GM23338 (cell line): ENCODE results near the gene LRRC42. TPM values are rescaled to one million over a fixed set of nuclear protein-coding genes. Genes with fewer than 3 reads are reported as not detected.

Experiments used
- ATAC-seq: fragments of 200-7000 bp; cut with Tn5 transposase; 3 replicates; pipeline ENCODE4 v1.9.1; 2020
- DNase-seq: peaks from one replicate; pipeline ENCODE4 v3.0.0-alpha.2; 2015; ENCODE audit warnings: low spot score
- H2AFZ ChIP-seq: fragments of 200-600 bp; sonication (generic); 2 replicates; pipeline ENCODE4 v1.8.0; 2016; ENCODE audit warnings: antibody characterized with exemption, mild to moderate bottlenecking, moderate library complexity
- H3F3A ChIP-seq: fragments of 200-600 bp; sonication (generic); replicated peaks from 2 replicates; pipeline ENCODE4 v1.8.0; 2017; ENCODE audit warnings: antibody characterized with exemption, mixed run types, low read depth
- H3K27ac ChIP-seq: fragments of 200-600 bp; sonication (generic); 2 replicates; pipeline ENCODE4 v1.6.1; 2016; ENCODE audit warnings: low read depth
- H3K27me3 ChIP-seq: fragments of 200-600 bp; sonication (generic); 2 replicates; pipeline ENCODE4 v1.8.0; 2016; ENCODE audit warnings: mild to moderate bottlenecking, mixed run types, moderate library complexity; ENCODE audit not compliant: insufficient read depth
- H3K36me3 ChIP-seq: fragments of 200-600 bp; sonication (generic); 2 replicates; pipeline ENCODE4 v1.8.0; 2016; ENCODE audit warnings: mild to moderate bottlenecking; ENCODE audit not compliant: insufficient read depth
- H3K4me1 ChIP-seq: fragments of 200-600 bp; sonication (generic); 2 replicates; pipeline ENCODE4 v1.8.0; 2016; ENCODE audit warnings: mild to moderate bottlenecking, moderate library complexity; ENCODE audit not compliant: insufficient read depth
- H3K4me2 ChIP-seq: fragments of 200-600 bp; sonication (generic); 2 replicates; pipeline ENCODE4 v1.7.1; 2017; ENCODE audit warnings: mixed run types
- H3K4me3 ChIP-seq: fragments of 200-600 bp; sonication (generic); 2 replicates; pipeline ENCODE4 v1.6.1; 2016; ENCODE audit warnings: mixed run types
- H3K79me2 ChIP-seq: fragments of 200-600 bp; sonication (generic); replicated peaks from 2 replicates; pipeline ENCODE4 v1.8.0; 2017; ENCODE audit warnings: mild to moderate bottlenecking; ENCODE audit not compliant: insufficient read depth
- H3K9me2 ChIP-seq: fragments of 200-600 bp; sonication (generic); 2 replicates; pipeline ENCODE4 v1.8.0; 2017; ENCODE audit not compliant: insufficient read depth
- H4K20me1 ChIP-seq: fragments of 200-600 bp; sonication (generic); replicated peaks from 2 replicates; pipeline ENCODE4 v1.8.0; 2017; ENCODE audit warnings: mild to moderate bottlenecking; ENCODE audit not compliant: insufficient read depth
- H3K27ac Mint-ChIP-seq: 2 replicates; pipeline ENCODE4 v1.8.0; 2020; ENCODE audit warnings: inconsistent platforms, mild to moderate bottlenecking, moderate library complexity, mixed read lengths
- H3K27me3 Mint-ChIP-seq: 3 replicates; pipeline ENCODE4 v1.8.0; 2022; ENCODE audit warnings: low read depth, mild to moderate bottlenecking, moderate library complexity, mixed read lengths, inconsistent platforms; ENCODE audit not compliant: insufficient read depth, poor library complexity
- H3K36me3 Mint-ChIP-seq: 3 replicates; pipeline ENCODE4 v1.8.0; 2021; ENCODE audit warnings: low read depth, mild to moderate bottlenecking, inconsistent platforms, moderate library complexity, mixed read lengths
- H3K4me1 Mint-ChIP-seq: 3 replicates; pipeline ENCODE4 v1.8.0; 2020; ENCODE audit warnings: mild to moderate bottlenecking, inconsistent platforms, mixed read lengths
- H3K4me3 Mint-ChIP-seq: 3 replicates; pipeline ENCODE4 v1.8.0; 2021; ENCODE audit warnings: moderate library complexity, mild to moderate bottlenecking, inconsistent platforms, mixed read lengths
- H3K9me3 Mint-ChIP-seq: 3 replicates; pipeline ENCODE4 v1.8.0; 2020; ENCODE audit warnings: moderate library complexity, mild to moderate bottlenecking, inconsistent platforms, mixed read lengths
- CREB1 ChIP-seq: fragments of 250-450 bp; sonication (Bioruptor Pico); IDR thresholded peaks from 2 replicates; pipeline ENCODE4 v1.5.0; 2020; ENCODE audit warnings: low read depth, mild to moderate bottlenecking, moderate library complexity
- EZH2phosphoT487 ChIP-seq: fragments of 200-600 bp; sonication (generic); IDR thresholded peaks from one replicate; pipeline ENCODE4 v1.8.1; 2018; ENCODE audit warnings: antibody characterized with exemption; ENCODE audit not compliant: unreplicated experiment
- JUNB ChIP-seq: IDR thresholded peaks from one replicate; pipeline ENCODE4 v1.6.1; 2016; ENCODE audit warnings: antibody characterized with exemption; ENCODE audit not compliant: unreplicated experiment
- NANOG ChIP-seq: IDR thresholded peaks from 2 replicates; pipeline ENCODE4 v1.6.1; 2016; ENCODE audit warnings: antibody characterized with exemption, borderline replicate concordance
- POLR2AphosphoS5 ChIP-seq: IDR thresholded peaks from 2 replicates; pipeline ENCODE4 v1.6.1; 2016; ENCODE audit warnings: antibody characterized with exemption, low read depth
- REST ChIP-seq: IDR thresholded peaks from one replicate; pipeline ENCODE4 v1.6.1; 2018; ENCODE audit warnings: antibody characterized with exemption; ENCODE audit not compliant: unreplicated experiment
- STAT1 ChIP-seq: IDR thresholded peaks from one replicate; pipeline ENCODE4 v1.6.1; 2016; ENCODE audit warnings: antibody characterized with exemption; ENCODE audit not compliant: unreplicated experiment
- ZNF114 ChIP-seq: fragments of 250-450 bp; sonication (Bioruptor Pico); IDR thresholded peaks from 2 replicates; pipeline ENCODE4 v1.5.0; 2020; ENCODE audit warnings: mild to moderate bottlenecking, moderate library complexity
- ZNF331 ChIP-seq: fragments of 250-450 bp; sonication (Bioruptor Pico); IDR thresholded peaks from 2 replicates; pipeline ENCODE4 v1.5.0; 2020; ENCODE audit warnings: low read depth, mild to moderate bottlenecking, moderate library complexity
- ZNF462 ChIP-seq: fragments of 250-450 bp; sonication (Bioruptor Pico); IDR thresholded peaks from 2 replicates; pipeline ENCODE4 v1.5.0; 2020; ENCODE audit warnings: mild to moderate bottlenecking, moderate library complexity
- polyA plus RNA-seq: library from polyadenylated mRNA; unstranded; fragments of >200 nt; fragmentation: Nextera tagmentation; extraction: Ambion mirVana; gene quantifications from 2 replicates; pipeline ENCODE4 v1.2.1, GENCODE V29; 2016
- total RNA-seq: library from RNA; depleted of rRNA; stranded (reverse); fragments of >200 nt; shearing (Covaris generic); gene quantifications from 2 replicates; pipeline ENCODE4 v1.2.3, GENCODE V29; 2014

LRRC42 gene
- total and polyA plus RNA-seq, 2 experiments from 2014 or later: 25.9 to 48.1 TPM

- TF ChIP-seq ZNF462 (CRISPR knock-in tag): no peak
- no peak for TF ChIP-seq CREB1 (CRISPR knock-in tag)
- TF ChIP-seq NANOG: no peak
- no peak for TF ChIP-seq JUNB
- TF ChIP-seq ZNF114: no peak
- TF ChIP-seq STAT1: no peak
- TF ChIP-seq EZH2phosphoT487: no peak
- no peak for TF ChIP-seq POLR2AphosphoS5
- TF ChIP-seq ZNF331 (CRISPR knock-in tag): no peak
Observed at GRCh38 chr1:53947172-53947907, 1.2 kb downstream of the LRRC42 start (continued).

GRCh38 chr1:53948291-53948690 lies 2.1 kb downstream of the LRRC42 start:
- TF ChIP-seq CREB1 (CRISPR knock-in tag) (no peak), REST (no peak), EZH2phosphoT487 (no peak), ZNF114 (no peak)
- no peak overlapping the region for H3K27ac ChIP-seq
- H3F3A ChIP-seq: no peaks in the 10 kb centered on the region
- H3K4me3 ChIP-seq: no peak overlapping the region
- H3K9me2 ChIP-seq: no peaks in the 10 kb centered on the region
- H2AFZ ChIP-seq: no peak overlapping the region
- peaks cover 19% of the 10 kb centered on the region for H3K36me3 Mint-ChIP-seq
- H3K79me2 ChIP-seq: peaks cover 61% of the 10 kb centered on the region
- H3K36me3 ChIP-seq: peaks cover 8% of the 10 kb centered on the region; the same call in 1 of the 2 replicates
- peaks cover 12% of the 10 kb centered on the region for H4K20me1 ChIP-seq
- DNase-seq: no peak
- peaks cover 47% of the 10 kb centered on the region for H3K4me1 ChIP-seq
- H3K4me1 Mint-ChIP-seq: peaks cover 58% of the 10 kb centered on the region
- H3K27me3 ChIP-seq: no peaks in the 10 kb centered on the region
- no peaks in the 10 kb centered on the region for H3K9me3 Mint-ChIP-seq
- ATAC-seq: no peak
- H3K4me2 ChIP-seq: peak overlapping the region; percentile 91
- peak overlapping the region; percentile 89; the same call in 2 of the 3 replicates for H3K4me3 Mint-ChIP-seq
- peaks cover 3% of the 10 kb centered on the region for H3K27me3 Mint-ChIP-seq
- no peak overlapping the region for H3K27ac Mint-ChIP-seq
